ENCODE data around the gene TIGD6.

The TIGD6 gene

DNA sequence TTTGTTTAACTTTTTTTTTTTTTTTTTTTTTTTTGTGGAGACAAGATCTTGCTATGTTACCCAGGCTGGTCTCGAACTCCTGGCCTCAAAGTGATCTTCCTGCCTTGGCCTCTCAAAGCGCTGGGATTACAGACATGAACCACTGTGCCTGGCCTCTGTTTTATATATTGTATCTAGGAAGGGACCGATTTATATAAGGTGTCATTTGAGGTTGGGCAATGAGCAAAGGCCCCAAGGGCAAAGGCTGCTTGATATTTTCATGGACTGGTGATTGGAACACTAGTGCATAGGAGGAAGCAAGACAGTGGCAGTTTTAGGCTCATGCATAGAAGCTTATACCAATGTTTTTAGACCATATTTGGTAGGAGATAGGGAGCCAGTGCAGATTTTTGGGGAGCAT lies 36.7 kb downstream of the TIGD6 start:
- no peak overlapping the region for H3K4me3 ChIP-seq (ENCODE audit: low read depth, low read length)
- no peak for DNase-seq (ENCODE audit: low read depth)
- TF ChIP-seq MYC (IDR thresholded peaks at IDR 0.05; ENCODE audit: low read depth, low read length) (no peak), POLR2A (IDR thresholded peaks at IDR 0.05; ENCODE audit: extremely low read depth, insufficient read length) (no peak)
- TF ChIP-seq, protein P1, sequence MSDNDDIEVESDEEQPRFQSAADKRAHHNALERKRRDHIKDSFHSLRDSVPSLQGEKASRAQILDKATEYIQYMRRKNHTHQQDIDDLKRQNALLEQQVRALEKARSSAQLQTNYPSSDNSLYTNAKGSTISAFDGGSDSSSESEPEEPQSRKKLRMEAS (IDR thresholded peaks at IDR 0.05; ENCODE audit: low read depth, low read length) = no peak
- TF ChIP-seq, protein P2, sequence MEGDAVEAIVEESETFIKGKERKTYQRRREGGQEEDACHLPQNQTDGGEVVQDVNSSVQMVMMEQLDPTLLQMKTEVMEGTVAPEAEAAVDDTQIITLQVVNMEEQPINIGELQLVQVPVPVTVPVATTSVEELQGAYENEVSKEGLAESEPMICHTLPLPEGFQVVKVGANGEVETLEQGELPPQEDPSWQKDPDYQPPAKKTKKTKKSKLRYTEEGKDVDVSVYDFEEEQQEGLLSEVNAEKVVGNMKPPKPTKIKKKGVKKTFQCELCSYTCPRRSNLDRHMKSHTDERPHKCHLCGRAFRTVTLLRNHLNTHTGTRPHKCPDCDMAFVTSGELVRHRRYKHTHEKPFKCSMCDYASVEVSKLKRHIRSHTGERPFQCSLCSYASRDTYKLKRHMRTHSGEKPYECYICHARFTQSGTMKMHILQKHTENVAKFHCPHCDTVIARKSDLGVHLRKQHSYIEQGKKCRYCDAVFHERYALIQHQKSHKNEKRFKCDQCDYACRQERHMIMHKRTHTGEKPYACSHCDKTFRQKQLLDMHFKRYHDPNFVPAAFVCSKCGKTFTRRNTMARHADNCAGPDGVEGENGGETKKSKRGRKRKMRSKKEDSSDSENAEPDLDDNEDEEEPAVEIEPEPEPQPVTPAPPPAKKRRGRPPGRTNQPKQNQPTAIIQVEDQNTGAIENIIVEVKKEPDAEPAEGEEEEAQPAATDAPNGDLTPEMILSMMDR (IDR thresholded peaks at IDR 0.05; ENCODE audit: low read depth, low read length) = no peak

DNA sequence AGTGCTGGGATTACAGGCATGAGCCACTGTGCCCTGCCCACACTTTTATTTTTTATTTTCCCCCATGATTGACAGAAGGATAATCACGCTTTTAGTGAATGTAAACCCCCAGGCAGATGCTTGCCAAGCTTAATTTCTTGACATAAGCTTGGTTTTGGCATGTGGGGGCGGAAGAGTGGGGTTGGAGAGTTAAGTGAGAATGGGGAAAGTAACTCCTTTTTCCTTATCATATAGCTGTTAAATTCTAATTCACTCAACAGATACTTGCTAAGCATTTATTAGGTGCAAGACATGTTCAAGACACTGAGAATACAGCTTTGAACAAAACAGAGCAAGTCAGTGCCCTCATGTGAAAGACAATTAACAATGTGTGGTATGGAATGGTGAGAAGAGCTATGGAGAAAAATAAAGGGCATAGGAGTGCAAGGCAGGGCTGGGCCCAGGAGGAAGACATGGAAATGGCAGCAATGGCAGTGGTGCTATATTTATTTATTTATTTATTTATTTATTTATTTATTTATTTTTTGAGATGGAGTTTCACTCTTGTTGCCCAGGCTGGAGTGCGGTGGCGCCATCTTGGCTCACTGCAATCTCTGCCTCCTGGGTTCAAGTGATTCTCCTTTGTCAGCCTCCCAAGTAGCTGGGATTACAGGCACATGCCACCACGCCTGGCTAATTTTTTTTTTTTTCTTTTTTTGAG lies 37.7 kb downstream of the TIGD6 start:
- DNase-seq (ENCODE audit: low read depth) = no peak
- no peak for TF ChIP-seq MYC (IDR thresholded peaks at IDR 0.05; ENCODE audit: low read depth, low read length)
- TF ChIP-seq, protein P1 (IDR thresholded peaks at IDR 0.05; ENCODE audit: low read depth, low read length) = no peak
- TF ChIP-seq POLR2A (IDR thresholded peaks at IDR 0.05; ENCODE audit: extremely low read depth, insufficient read length) = no peak
- TF ChIP-seq, protein P2 (IDR thresholded peaks at IDR 0.05; ENCODE audit: low read depth, low read length) = no peak
- H3K4me3 ChIP-seq (ENCODE audit: low read depth, low read length) = no peak overlapping the region

DNA sequence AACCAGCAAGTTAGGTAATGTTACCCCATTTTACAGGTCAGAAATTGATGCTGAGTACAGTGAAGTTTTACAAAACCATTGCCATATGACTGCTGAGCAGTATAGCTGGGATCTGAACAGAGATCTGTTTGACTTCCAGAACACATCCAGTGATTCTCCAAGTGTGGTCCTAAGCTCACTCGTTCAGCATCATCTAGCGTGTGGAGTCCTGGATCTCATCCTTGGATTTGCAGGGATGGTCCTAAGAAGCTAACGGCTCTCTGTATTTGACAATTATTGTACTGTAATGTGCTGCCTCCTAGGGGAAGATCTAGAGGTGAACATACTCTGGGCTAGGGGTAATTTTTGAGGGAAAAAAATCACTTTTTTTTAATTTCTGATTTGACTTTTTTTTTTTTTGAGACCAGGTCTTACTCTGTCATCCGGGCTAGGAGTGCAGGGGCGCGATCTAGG lies 38.5 kb downstream of the TIGD6 start:
- peak; percentile 55 for DNase-seq (ENCODE audit: low read depth)
- TF ChIP-seq, protein P2 (IDR thresholded peaks at IDR 0.05; ENCODE audit: low read depth, low read length) = peak; percentile 36
- TF ChIP-seq, protein P1 (IDR thresholded peaks at IDR 0.05; ENCODE audit: low read depth, low read length) = no peak
- H3K4me3 ChIP-seq (ENCODE audit: low read depth, low read length) = peak overlapping the region; percentile 74

DNA sequence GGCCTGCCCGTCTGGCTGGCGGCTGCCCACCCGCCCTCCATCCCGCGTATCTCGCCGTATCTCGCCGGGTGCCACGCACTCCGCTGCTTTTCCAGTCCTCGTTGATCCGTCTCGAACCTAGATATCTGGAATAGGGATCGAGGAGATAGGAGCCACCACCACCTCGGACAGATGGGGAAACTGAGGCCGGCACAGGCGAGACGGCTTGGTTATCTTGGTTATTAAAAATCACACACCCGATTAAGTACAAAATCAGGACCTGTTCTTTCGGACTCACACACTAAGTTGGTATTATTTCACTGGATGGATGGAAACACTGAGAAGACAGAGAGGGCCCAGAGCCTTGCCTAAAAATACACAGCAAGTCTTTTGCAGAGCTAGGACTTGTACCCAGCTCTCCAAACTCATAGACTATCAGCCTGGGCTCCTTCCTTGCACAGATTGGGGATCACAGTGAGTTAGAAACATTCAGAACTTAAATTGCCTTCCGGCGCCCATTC lies 39.2 kb downstream of the TIGD6 start:
- TF ChIP-seq, protein P2 (IDR thresholded peaks at IDR 0.05; ENCODE audit: low read depth, low read length) = no peak
- peak overlapping the region; percentile 74 for H3K4me3 ChIP-seq (ENCODE audit: low read depth, low read length)
- peak; percentile 12 for DNase-seq (ENCODE audit: low read depth)

DNA sequence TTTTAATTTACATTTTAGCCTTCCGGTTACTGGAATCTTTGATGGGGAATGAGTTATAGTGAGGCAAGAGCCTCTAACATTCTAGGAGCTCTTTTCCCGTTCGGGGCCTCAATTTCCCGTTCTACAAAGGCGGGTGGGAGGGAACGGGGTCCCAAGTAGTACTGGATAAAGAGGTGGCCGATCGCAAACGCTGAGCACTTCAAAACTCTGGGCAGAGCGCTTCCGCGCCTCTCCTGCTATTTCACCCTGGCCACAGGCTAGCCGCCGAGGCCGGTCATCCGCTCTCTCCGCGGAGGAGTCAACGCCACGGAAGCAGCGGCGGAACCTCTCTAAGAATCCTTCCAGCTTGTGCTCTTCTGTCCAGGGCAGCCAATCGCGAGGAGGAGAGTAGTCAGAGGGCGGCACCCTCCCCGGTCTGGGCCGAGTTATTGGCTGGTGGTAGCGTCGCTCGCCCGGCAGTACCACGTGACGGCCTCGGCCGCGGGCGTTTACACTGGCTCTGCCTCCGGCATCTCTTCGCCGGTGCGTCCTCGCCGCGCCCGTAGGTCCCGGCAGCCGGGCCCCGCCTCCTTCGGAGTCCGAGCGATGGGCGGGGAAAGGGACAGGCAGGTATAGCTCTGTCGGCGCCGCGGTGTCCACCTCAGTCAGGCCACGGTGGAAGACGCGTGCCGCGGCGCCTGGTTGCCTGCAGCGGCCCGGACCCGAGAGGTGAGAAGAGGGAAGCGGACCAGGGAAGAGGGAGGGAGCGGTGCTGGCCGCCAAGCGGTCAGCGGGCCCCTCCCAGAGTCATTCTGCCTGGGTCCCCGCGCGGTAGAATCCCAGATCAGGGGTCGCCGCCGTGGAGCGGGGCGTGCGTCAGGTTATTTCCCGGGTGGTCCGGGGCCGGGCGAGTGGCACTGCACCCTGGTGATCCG lies 39.9 kb downstream of the TIGD6 start, which contains the start of gene SLC26A2:
TSS of gene SLC26A2 (plus strand) at position 487 of the 914 bp plus-strand sequence. CDS start 16,895 bp downstream, outside the sequence.
- peak; percentile 98 for DNase-seq (ENCODE audit: low read depth)
- peak within 1 kb of the TSS; percentile 74 for H3K4me3 ChIP-seq (ENCODE audit: low read depth, low read length)
- TF ChIP-seq, protein P1 (IDR thresholded peaks at IDR 0.05; ENCODE audit: low read depth, low read length) = peak; percentile 96
- TF ChIP-seq MYC (IDR thresholded peaks at IDR 0.05; ENCODE audit: low read depth, low read length) (peak; percentile 81), POLR2A (IDR thresholded peaks at IDR 0.05; ENCODE audit: extremely low read depth, insufficient read length) (peak; percentile 88)
- TF ChIP-seq, protein P2 (IDR thresholded peaks at IDR 0.05; ENCODE audit: low read depth, low read length) = no peak
